LoVo (cell line): ENCODE measurements around the gene TRAF4.
"Not testable (repeated sequence)": the region's sequence is repeated elsewhere in the genome, so short reads cannot be mapped to it uniquely, and the experiment has no call there.

Experiments used
- DNase-seq: peaks from one replicate; pipeline ENCODE4 v3.0.0-alpha.2; 2016; ENCODE audit warnings: low spot score

TRAF4 gene

GRCh38 chr17:28715217-28715616, 28.6 kb upstream of the TRAF4 start:
- no peak for DNase-seq

- no peak for DNase-seq
These were observed 26.9 kb upstream of the TRAF4 start for GRCh38 chr17:28716740-28717577.

- no peak for DNase-seq
These were observed 26.1 kb upstream of the TRAF4 start, which contains the start of gene RAB34 for GRCh38 chr17:28717578-28718332. TSS of gene RAB34 (minus strand) at chr17:28717868. CDS start at chr17:28717266, 602 bp downstream.

- no peak for DNase-seq
These were observed 25.3 kb upstream of the TRAF4 start for GRCh38 chr17:28718333-28719020.

- no peak for DNase-seq
These were observed 24.8 kb upstream of the TRAF4 start for GRCh38 chr17:28719021-28719433.

- DNase-seq: no peak
These were observed 23.4 kb upstream of the TRAF4 start for GRCh38 chr17:28720247-28720996.

- DNase-seq: not testable (repeated sequence)
These were observed 22.8 kb upstream of the TRAF4 start for GRCh38 chr17:28720997-28721329.

GRCh38 chr17:28722417-28723158, 21.2 kb upstream of the TRAF4 start:
- no peak for DNase-seq

- DNase-seq: no peak
These were observed 20.5 kb upstream of the TRAF4 start for GRCh38 chr17:28723159-28723835.

GRCh38 chr17:28723836-28724499, 19.8 kb upstream of the TRAF4 start:
- not testable (repeated sequence) for DNase-seq

GRCh38 chr17:28724500-28725165, 19.2 kb upstream of the TRAF4 start:
- no peak for DNase-seq

GRCh38 chr17:28725166-28725659, 18.6 kb upstream of the TRAF4 start:
- peak; percentile 57 for DNase-seq

GRCh38 chr17:28725660-28726225, 18.1 kb upstream of the TRAF4 start:
- peak; percentile 79 for DNase-seq

GRCh38 chr17:28726226-28726626, 17.6 kb upstream of the TRAF4 start, which contains the start of gene TLCD1:
TSS of gene TLCD1 (minus strand) at chr17:28726233. CDS start at chr17:28726097, 136 bp downstream.
- DNase-seq: peak; percentile 77

- peak; percentile 94 for DNase-seq
These were observed 17.0 kb upstream of the TRAF4 start for GRCh38 chr17:28726627-28727491.

GRCh38 chr17:28728364-28729200, 15.2 kb upstream of the TRAF4 start, which contains the start of gene NEK8:
TSS of gene NEK8 (plus strand) at chr17:28728788. CDS start at chr17:28728814, 26 bp downstream.
- peak; percentile 96 for DNase-seq

- no peak for DNase-seq
These were observed 13.9 kb upstream of the TRAF4 start for GRCh38 chr17:28729950-28730330.
